ENCODE results near the gene ZNF598. TPM values are rescaled to one million over a fixed set of nuclear protein-coding genes. Genes with fewer than 3 reads are reported as not detected.

ZNF598 gene
- total and polyA plus RNA-seq, 10 of the 15 experiments (the other 5 are each of a cell fraction or from before 2014, with no cell fraction given): 0.08 to 74.0 (median 14.4) TPM

GRCh38 chr16:1964506-1965395 is 44.9 kb downstream of the ZNF598 start, which contains the start of gene RPS2 (continued):
- peak; percentile 79 for TF ChIP-seq NBN (IDR thresholded peaks at IDR 0.05)
- peak; percentile 92; the same call in 1 of the 2 replicates for TF ChIP-seq RB1 (IDR thresholded peaks at IDR 0.05; ENCODE audit: borderline replicate concordance)
- TF ChIP-seq POLR2A (IDR thresholded peaks at IDR 0.05; ENCODE audit: low read depth, low read length): peak; percentile 97
- TF ChIP-seq ZNF687 (IDR thresholded peaks at IDR 0.05): peak; percentile 96
- no peak for TF ChIP-seq HDAC2 (IDR thresholded peaks at IDR 0.05)
- TF ChIP-seq MYC (IDR thresholded peaks at IDR 0.05; ENCODE audit: insufficient read depth, insufficient read length, insufficient replicate concordance, low read length, severe bottlenecking): peak; percentile 99
- TF ChIP-seq HCFC1 (IDR thresholded peaks at IDR 0.05; ENCODE audit: low read length): peak; percentile 73
- peak; percentile 66 for TF ChIP-seq TCF12 (IDR thresholded peaks at IDR 0.05; ENCODE audit: low read depth, low read length)
- 0 out of 2 replicates have a peak, but pooled peaks have one; percentile 48 for TF ChIP-seq GABPA (IDR thresholded peaks at IDR 0.05; ENCODE audit: low read depth)
- TF ChIP-seq CREM (IDR thresholded peaks at IDR 0.05; ENCODE audit: low read depth): peak; percentile 98
- 0 out of 2 replicates have a peak, but pooled peaks have one; percentile 15 for TF ChIP-seq BCL11A (IDR thresholded peaks at IDR 0.05; ENCODE audit: low read depth, low read length)
- peak; percentile 77 for TF ChIP-seq BACH1 (IDR thresholded peaks at IDR 0.05; ENCODE audit: borderline replicate concordance)
- peak; percentile 81; the same call in 1 of the 2 replicates for TF ChIP-seq RELB (IDR thresholded peaks at IDR 0.05; ENCODE audit: low read depth)
- peak; percentile 69 to 92; a peak in 3 of 4 replicates for TF ChIP-seq BHLHE40 (IDR thresholded peaks at IDR 0.05; ENCODE audit: borderline replicate concordance in 1 of 2, low read depth in 2 of 2, low read length in 1 of 2)
- TF ChIP-seq E2F4 (IDR thresholded peaks at IDR 0.05; ENCODE audit: low read depth, low read length): peak; percentile 40; the same call in 1 of the 2 replicates
- TF ChIP-seq MAX (IDR thresholded peaks at IDR 0.05; ENCODE audit: low read depth, low read length): peak; percentile 74; the same call in 1 of the 2 replicates
- peak; percentile 97 for TF ChIP-seq CREB1 (IDR thresholded peaks at IDR 0.05; ENCODE audit: low read depth)
- peak; percentile 63 for TF ChIP-seq IRF4 (IDR thresholded peaks at IDR 0.05; ENCODE audit: low read depth, low read length)
- TF ChIP-seq CBFB (IDR thresholded peaks at IDR 0.05; ENCODE audit: low read depth): peak; percentile 99
- TF ChIP-seq FOXM1 (IDR thresholded peaks at IDR 0.05; ENCODE audit: low read depth, low read length): peak; percentile 63
- peak; percentile 93 for TF ChIP-seq SP1 (IDR thresholded peaks at IDR 0.05; ENCODE audit: low read depth, low read length)
- peak; percentile 45; the same call in 1 of the 2 replicates for TF ChIP-seq NR2F1 (conservative IDR thresholded peaks at IDR 0.05)
- TF ChIP-seq ESRRA (IDR thresholded peaks at IDR 0.05; ENCODE audit: low read length): peak; percentile 66
- TF ChIP-seq JUND (IDR thresholded peaks at IDR 0.05; ENCODE audit: low read depth, low read length): no peak
- TF ChIP-seq EP300 (IDR thresholded peaks at IDR 0.05; ENCODE audit: borderline replicate concordance in 1 of 2, control insufficient read depth in 1 of 2, low read depth in 2 of 2, low read length in 2 of 2): no peak
